Right lung (tissue), 5 donors: ENCODE data around the gene CHRNB4. TPM values are rescaled to one million over a fixed set of nuclear protein-coding genes. Genes with fewer than 3 reads are reported as not detected.

Source experiments
- DNase-seq, 2 donors: peaks; one replicate each; pipeline ENCODE4 v3.0.0-alpha.2; 2013
- polyA plus RNA-seq, 5 donors: library from polyadenylated mRNA; unstranded; fragments of 120-200 nt; gene quantifications; one replicate each; pipeline versions ENCODE4 v1.2.1 to v1.2.3, GENCODE V29; 2013; ENCODE audit warnings: inconsistent platforms in 1 of 5, low replicate concordance in 1 of 5; ENCODE audit not compliant: insufficient read length in 5 of 5, insufficient read depth in 1 of 5

CHRNB4 gene
- polyA plus RNA-seq, 5 donors: 0.21 to 0.42 (median 0.29) TPM

DNA sequence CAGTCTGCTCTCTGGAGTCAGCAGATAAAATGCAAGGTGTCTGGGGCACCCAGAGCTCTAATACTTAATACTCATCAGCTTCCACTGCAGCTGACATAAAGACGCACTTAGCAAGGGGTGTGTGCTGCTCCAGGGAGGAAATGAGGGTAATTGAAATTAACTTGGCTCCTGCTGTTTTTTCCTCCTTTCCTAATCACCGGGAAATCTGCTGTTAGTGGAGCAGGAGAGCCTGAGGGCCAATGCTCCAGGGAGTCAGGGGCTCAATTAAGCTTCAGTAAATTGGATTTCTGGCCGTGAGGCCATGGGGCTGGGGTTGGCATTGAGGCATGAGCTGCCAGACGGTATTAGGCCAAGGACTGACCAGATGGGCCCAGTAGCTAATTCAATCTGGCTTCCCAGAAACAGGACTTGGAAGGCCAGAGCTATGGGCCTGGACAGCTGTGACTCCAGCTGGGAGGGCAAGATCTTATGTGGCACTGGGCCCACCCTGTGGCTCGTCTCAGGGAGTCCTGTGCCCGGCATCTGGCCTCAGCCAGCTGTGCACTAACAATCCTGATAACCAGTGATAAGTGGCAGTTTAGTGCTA is 30.7 kb upstream of the CHRNB4 start:
- peak; percentile 24 to 26 for DNase-seq

- no peak for DNase-seq
Observed at GRCh38 chr15:78668987-78669386, 28.0 kb upstream of the CHRNB4 start.

DNA sequence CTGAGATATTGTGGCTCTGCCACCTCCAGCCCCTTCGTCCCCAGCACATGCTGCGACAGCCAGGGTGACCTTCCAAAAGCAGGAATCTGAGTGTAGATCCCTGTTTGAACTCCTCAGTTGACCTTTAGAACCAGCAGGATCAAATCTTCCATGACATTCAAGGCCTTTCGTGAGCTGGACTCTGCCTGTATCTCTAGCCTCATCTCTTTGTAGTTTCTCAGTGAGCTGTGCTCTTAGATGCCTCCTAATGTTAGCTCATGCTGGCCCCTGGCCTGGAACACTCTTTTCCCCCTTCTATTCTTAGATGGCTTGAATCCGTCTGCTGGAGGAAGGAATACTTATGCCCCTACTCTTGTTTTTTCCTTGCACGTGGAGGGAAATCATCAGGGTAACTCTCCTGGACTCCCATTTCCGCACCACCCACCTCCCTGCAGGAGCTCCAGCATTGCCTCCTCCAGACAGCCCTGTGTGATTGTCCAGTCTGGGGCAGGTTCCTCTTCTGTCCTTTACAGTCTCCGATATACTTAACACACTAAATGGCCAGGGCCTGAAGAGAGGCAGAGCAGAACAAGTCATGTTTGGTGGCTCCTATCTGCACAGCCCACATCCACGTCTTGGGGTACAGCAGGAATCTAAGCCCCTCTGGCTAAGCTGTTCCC is 26.7 kb upstream of the CHRNB4 start:
- no peak for DNase-seq

- no peak for DNase-seq
Observed at GRCh38 chr15:78666010-78666409, 25.0 kb upstream of the CHRNB4 start.

- no peak for DNase-seq
Observed at GRCh38 chr15:78663703-78664102, 22.7 kb upstream of the CHRNB4 start.

DNA sequence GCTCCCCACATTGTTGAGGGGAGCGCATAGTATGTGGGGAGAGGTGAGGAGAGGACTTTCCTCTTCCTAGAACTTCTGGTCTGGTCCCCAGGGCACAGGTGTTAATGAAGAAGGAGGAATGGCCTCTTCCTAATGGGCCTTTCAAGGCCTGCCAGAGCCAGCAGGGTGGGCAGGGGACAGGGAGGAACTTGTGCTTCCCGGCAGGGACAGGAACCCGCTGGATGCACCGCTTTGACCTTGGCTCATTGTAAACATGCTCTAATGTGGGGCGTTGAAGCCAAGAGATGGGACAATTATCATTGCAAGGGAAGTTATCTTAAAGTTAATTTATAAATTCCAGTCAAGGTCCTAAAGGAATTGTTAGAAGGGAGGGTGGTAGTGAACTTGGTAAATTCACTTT is 21.0 kb upstream of the CHRNB4 start:
- DNase-seq: no peak

DNA sequence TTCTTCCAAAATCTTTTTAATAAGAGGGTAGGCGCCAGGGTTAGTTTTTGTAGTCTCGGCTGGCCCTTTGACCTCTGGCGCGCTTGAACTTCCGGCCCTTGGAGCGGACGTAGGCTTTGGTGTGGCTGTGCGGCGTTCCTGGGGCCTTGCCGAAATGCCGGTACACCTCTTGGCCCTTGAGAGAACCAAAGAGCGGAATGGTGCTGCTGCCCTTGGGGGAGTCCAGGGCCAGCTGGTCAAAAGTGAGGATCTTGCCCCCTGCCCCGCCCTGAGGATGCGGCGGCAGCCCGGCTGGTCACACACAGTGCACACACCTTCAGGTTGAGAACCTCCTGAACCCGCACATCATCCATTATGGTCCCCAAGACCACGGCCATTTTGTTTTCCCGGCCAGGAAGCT is 20.0 kb upstream of the CHRNB4 start:
- no peak for DNase-seq

DNA sequence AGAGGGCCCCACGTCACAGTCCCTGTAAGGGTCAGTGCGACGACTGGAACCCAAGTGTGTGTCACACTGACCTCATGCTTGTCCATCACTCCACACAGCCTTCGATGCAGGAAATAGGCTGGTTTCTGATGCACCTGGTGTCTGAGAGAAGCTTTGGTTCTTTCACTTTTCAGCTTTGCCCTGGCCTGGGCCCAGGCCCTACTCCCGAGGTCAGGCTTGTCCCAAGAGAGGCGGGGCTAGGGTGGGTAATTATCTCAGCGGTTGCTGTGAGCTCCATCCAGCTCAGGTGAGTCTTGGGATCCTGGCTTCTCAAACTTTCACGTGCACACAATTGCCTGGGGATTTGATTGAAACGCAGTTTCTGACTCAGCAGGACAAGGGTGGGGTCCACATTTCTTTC is 19.6 kb upstream of the CHRNB4 start:
- DNase-seq: no peak

DNA sequence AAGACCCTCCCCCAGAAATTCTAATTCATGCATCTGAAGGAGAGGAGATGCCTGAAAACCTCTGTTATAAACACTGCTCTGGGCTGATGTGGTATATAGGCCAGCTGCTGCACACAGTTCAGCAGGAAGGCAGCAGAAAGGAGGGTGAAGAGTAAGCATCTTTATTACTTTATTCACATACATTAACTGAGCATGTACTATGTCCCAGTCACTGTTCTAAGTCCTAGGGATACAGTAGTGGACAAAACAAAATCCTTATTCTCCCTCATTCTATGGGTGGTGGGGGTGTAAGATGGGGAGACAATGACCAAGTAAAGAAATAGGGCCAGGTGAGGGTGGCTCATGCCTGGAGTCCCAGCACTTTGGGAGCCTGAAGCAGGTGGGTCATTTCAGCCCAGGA is 17.8 kb upstream of the CHRNB4 start:
- DNase-seq: no peak

GRCh38 chr15:78654272-78654671 is 13.3 kb upstream of the CHRNB4 start:
- DNase-seq: no peak

GRCh38 chr15:78651930-78652615 is 11.1 kb upstream of the CHRNB4 start:
- no peak for DNase-seq

GRCh38 chr15:78651007-78651406 is 10.0 kb upstream of the CHRNB4 start:
- no peak for DNase-seq

DNA sequence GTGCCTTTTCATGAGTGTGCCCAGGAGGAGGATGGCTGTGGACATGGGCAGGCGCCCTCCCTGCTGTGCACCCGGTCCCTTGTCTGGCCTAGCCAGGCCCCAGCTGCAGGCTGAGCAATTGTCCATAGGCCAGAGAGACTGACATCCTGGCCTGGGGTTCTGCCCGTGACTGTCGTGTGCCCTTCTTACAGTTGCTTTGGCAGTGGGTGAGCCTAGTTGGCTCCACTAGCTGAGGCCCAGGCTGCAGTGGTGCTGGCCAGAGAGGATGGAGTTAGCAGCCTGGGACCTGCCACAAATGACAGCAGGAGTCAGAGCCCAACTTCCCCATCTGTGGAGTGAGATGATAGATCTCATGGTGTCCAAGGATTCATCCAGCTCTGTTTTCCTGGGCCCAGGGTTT is 9.0 kb upstream of the CHRNB4 start:
- no peak for DNase-seq

DNA sequence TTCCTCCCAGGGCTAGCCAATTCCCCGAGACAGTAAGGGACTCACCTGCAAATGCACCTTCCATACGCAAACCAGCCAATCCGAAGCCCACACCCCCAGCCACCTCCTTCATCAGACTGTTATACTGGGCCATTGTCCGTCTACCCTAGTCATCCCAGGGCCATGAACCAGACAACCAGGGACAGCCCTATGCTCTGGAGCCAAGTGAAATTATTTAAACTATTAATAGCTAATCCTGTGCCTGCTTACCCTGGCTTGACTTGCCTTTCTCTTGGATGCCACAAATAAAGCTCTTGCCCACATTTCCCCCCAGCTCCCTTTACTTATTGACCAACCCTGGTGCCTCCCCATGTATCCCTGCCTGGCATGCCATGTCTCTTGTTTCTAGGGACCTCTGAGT is 4.0 kb upstream of the CHRNB4 start:
- DNase-seq: no peak

DNA sequence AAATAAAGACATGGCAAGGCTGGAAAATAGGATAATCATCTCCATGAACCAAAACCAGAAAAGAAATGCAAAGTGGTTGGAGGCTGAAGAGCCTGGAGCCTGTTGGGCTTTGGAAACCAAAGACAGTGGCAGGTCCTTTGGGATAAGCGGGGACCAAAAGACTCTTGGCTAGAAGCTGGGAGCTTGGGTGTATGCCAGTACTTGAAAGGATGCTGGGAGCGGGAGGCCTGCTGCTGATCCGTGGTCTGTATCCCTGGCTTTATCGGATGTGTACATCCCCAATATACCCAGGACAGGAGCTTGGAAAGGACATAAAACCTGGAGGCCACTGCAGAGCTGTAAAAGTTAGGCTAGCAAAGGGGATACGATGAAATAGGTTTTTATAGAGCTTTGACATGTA is 1.3 kb upstream of the CHRNB4 start:
- DNase-seq: peak in 1 of 2 donors; percentile 9

- DNase-seq: no peak
Observed at GRCh38 chr15:78641749-78642275, 802 bp upstream of the CHRNB4 start.

GRCh38 chr15:78640527-78641101 is 396 bp downstream of the CHRNB4 start:
- DNase-seq: no peak

GRCh38 chr15:78638658-78639314 is 2.2 kb downstream of the CHRNB4 start:
- DNase-seq: peak; percentile 24 to 45

DNA sequence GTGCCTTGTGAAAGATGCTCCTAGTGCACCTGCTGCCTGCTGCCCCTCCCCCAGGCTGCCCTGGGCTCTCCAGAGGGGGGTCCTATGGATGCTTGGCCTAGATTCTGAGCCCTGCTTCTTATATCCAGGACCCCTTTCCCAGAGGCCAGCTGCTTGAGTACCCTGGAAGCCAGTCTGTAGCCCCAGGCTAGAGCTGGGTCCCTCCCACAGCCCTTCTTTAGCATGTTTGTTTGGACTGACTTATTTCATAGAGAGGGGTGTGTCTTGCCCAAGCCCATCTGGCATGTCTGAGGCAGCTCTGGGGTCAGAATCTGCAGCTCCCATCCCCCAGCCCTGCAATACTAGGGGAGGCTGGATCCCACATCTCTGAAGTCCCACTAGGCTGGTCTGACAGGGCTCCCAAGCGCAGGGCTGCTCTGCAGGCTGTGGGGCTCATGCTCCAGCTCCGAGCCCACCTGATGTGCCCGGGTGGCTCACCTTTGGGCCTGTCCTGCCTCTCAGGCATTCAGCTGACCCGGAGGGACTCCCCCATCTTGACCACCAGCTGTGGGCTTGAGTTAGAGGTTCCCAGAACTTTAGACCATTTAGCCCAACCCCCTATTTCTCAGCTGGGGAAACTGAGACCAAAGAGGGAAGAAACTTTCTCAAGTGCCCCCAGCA is 3.1 kb downstream of the CHRNB4 start:
- DNase-seq: no peak

GRCh38 chr15:78636378-78636859 is 4.6 kb downstream of the CHRNB4 start:
- DNase-seq: no peak

DNA sequence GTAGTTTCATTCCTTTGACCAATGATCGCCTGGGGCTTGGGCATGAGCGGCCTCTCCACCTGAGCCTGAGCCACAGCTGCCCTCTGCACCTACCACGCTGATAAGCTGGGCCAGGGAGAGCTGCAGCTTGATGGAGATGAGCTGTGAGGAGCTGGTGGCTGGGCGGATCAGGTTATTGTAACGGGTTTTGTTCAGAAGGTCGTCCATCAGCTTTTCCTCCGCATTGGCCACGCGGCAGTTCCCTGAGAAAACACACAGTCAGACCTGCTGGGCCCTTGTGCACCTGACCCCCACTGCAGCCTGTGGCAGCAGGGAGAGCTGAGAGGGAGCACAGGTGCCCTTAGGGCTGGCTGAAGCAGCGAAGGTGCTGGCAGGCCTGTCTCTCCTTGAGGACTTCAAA is 5.7 kb downstream of the CHRNB4 start:
- no peak for DNase-seq
